Measurements from ENCODE around the gene NTM.
A peak's percentile ranks its signal among the peaks of the same experiment; 100 is the strongest.

The NTM gene

GRCh38 chr11:131682373-131683015 is 312.1 kb downstream of the NTM start:
- Histone ChIP-seq H3K36me3 (ENCODE audit: control insufficient read depth, insufficient read depth, low read length) (no peaks in the 10 kb centered on the region), H3K27me3 (ENCODE audit: control insufficient read depth, insufficient read depth, low read length) (no peaks in the 10 kb centered on the region), H3K4me3 (ENCODE audit: low read depth, low read length) (no peak overlapping the region), H3K4me2 (ENCODE audit: low read length) (no peak overlapping the region), H3K9ac (no peak overlapping the region), H3K27ac (no peak overlapping the region), H3K9me3 (ENCODE audit: control insufficient read depth, low read length) (no peaks in the 10 kb centered on the region), H2AFZ (no peak overlapping the region), H3K79me2 (no peaks in the 10 kb centered on the region), H3K4me1 (peaks cover 5% of the 10 kb centered on the region)
- TF ChIP-seq CTCF (IDR thresholded peaks at IDR 0.05), result no peak

GRCh38 chr11:131683131-131683530 is 312.7 kb downstream of the NTM start:
- no peak overlapping the region for H3K4me2 ChIP-seq (ENCODE audit: low read length)
- H3K9me3 ChIP-seq (ENCODE audit: control insufficient read depth, low read length), result no peaks in the 10 kb centered on the region
- no peak overlapping the region for H2AFZ ChIP-seq
- H3K27me3 ChIP-seq (ENCODE audit: control insufficient read depth, insufficient read depth, low read length), result no peaks in the 10 kb centered on the region
- H3K4me3 ChIP-seq (ENCODE audit: low read depth, low read length), result no peak overlapping the region
- no peak overlapping the region for H3K9ac ChIP-seq
- no peaks in the 10 kb centered on the region for H3K79me2 ChIP-seq
- peaks cover 5% of the 10 kb centered on the region for H3K4me1 ChIP-seq
- H3K36me3 ChIP-seq (ENCODE audit: control insufficient read depth, insufficient read depth, low read length), result no peaks in the 10 kb centered on the region
- no peak for TF ChIP-seq CTCF (IDR thresholded peaks at IDR 0.05)
- no peak overlapping the region for H3K27ac ChIP-seq

GRCh38 chr11:131683666-131684065 is 313.3 kb downstream of the NTM start:
- Histone ChIP-seq H3K4me3 (ENCODE audit: low read depth, low read length) (no peak overlapping the region), H3K4me1 (peaks cover 6% of the 10 kb centered on the region), H3K9me3 (ENCODE audit: control insufficient read depth, low read length) (no peaks in the 10 kb centered on the region), H3K79me2 (no peaks in the 10 kb centered on the region), H3K27ac (no peak overlapping the region), H3K4me2 (ENCODE audit: low read length) (no peak overlapping the region), H2AFZ (no peak overlapping the region), H3K27me3 (ENCODE audit: control insufficient read depth, insufficient read depth, low read length) (no peaks in the 10 kb centered on the region), H3K36me3 (ENCODE audit: control insufficient read depth, insufficient read depth, low read length) (no peaks in the 10 kb centered on the region), H3K9ac (no peak overlapping the region)
- TF ChIP-seq CTCF (IDR thresholded peaks at IDR 0.05), result no peak

GRCh38 chr11:131684111-131685060 is 314.0 kb downstream of the NTM start:
- peaks cover 14% of the 10 kb centered on the region for H3K4me1 ChIP-seq
- H3K27me3 ChIP-seq (ENCODE audit: control insufficient read depth, insufficient read depth, low read length), result no peaks in the 10 kb centered on the region
- H3K9ac ChIP-seq, result no peak overlapping the region
- no peaks in the 10 kb centered on the region for H3K9me3 ChIP-seq (ENCODE audit: control insufficient read depth, low read length)
- no peak overlapping the region for H2AFZ ChIP-seq
- no peak for TF ChIP-seq CTCF (IDR thresholded peaks at IDR 0.05)
- H3K27ac ChIP-seq, result peak overlapping the region; percentile 53
- H3K4me3 ChIP-seq (ENCODE audit: low read depth, low read length), result no peak overlapping the region
- no peaks in the 10 kb centered on the region for H3K36me3 ChIP-seq (ENCODE audit: control insufficient read depth, insufficient read depth, low read length)
- no peak overlapping the region for H3K4me2 ChIP-seq (ENCODE audit: low read length)
- no peaks in the 10 kb centered on the region for H3K79me2 ChIP-seq

All from parathyroid adenoma (tissue), 2 donors.